ENCODE results near the gene ERN1. TPM values are rescaled to one million over a fixed set of nuclear protein-coding genes. Genes with fewer than 3 reads are reported as not detected.

Gene ERN1
- polyA plus RNA-seq, 1 donor (not counting 4 experiments of a cell fraction or from before 2014, with no cell fraction given): 7.1 TPM

- FAIRE-seq: no peak
- DNase-seq (ENCODE audit: low read depth, low spot score): peak; percentile 11
- no peak within 1 kb of the TSS for H3K27ac ChIP-seq (ENCODE audit: control insufficient read depth, insufficient read depth, low read length)
- peak within 1 kb of the TSS; percentile 79 for H2AFZ ChIP-seq (ENCODE audit: control insufficient read depth, low read length)
- no peaks in the 10 kb centered on the region for H4K20me1 ChIP-seq (ENCODE audit: control insufficient read depth, extremely low read depth, insufficient read depth, low read length)
- peaks cover 46% of the 10 kb centered on the region for H3K27me3 ChIP-seq (ENCODE audit: control insufficient read depth, extremely low read depth, insufficient read depth, low read length)
- peaks cover 4% of the 10 kb centered on the region for H3K4me1 ChIP-seq (ENCODE audit: control insufficient read depth, extremely low read depth, insufficient read depth, low read length)
- H3K4me2 ChIP-seq (ENCODE audit: control insufficient read depth, extremely low read depth, insufficient read depth, low read depth, low read length): peak within 1 kb of the TSS; percentile 74
- dilution Hi-C loops (cut with MboI; ENCODE audit: extremely low pct_ligation_motif_present, low sequenced_read_pairs): no loop called here
- H3K9ac ChIP-seq (ENCODE audit: control insufficient read depth, extremely low read depth, insufficient read depth, low read length): no peak within 1 kb of the TSS
- no peaks in the 10 kb centered on the region for H3K36me3 ChIP-seq (ENCODE audit: control insufficient read depth in 2 of 2, extremely low read depth in 1 of 2, insufficient read depth in 2 of 2, low read length in 2 of 2)
- no peaks in the 10 kb centered on the region for H3K79me2 ChIP-seq (ENCODE audit: control insufficient read depth, insufficient read depth, low read length)
- TF ChIP-seq EZH2 (IDR thresholded peaks at IDR 0.05; ENCODE audit: low read length) (no peak), CTCF (optimal IDR thresholded peaks at IDR 0.05 in 1 of 3, IDR thresholded peaks at IDR 0.05 in 1 of 3, conservative IDR thresholded peaks at IDR 0.05 in 1 of 3; ENCODE audit: extremely low read depth in 1 of 3, insufficient read depth in 2 of 3, low read length in 3 of 3) (no peak)
- no peaks in the 10 kb centered on the region for H3K9me1 ChIP-seq (ENCODE audit: control insufficient read depth, extremely low read depth, insufficient read depth, low read length)
- H3K9me3 ChIP-seq (ENCODE audit: control insufficient read depth, low read depth, low read length): no peaks in the 10 kb centered on the region
- peak within 1 kb of the TSS; percentile 40 to 68 (median 52) for H3K4me3 ChIP-seq (ENCODE audit: control insufficient read depth in 2 of 3, extremely low read depth in 1 of 3, insufficient read depth in 2 of 3, low read depth in 1 of 3, low read length in 3 of 3)
Measured at GRCh38 chr17:63998050-63998720, 131.8 kb downstream of the ERN1 start, which contains the start of gene PRR29. TSS of gene PRR29 (plus strand) at chr17:63998351. CDS start at chr17:63998365, 14 bp downstream.

GRCh38 chr17:63997341-63998048 lies 132.4 kb downstream of the ERN1 start:
- Histone ChIP-seq H3K79me2 (ENCODE audit: control insufficient read depth, insufficient read depth, low read length) (no peaks in the 10 kb centered on the region), H3K36me3 (ENCODE audit: control insufficient read depth in 2 of 2, extremely low read depth in 1 of 2, insufficient read depth in 2 of 2, low read length in 2 of 2) (no peaks in the 10 kb centered on the region), H3K4me3 (ENCODE audit: control insufficient read depth in 2 of 3, extremely low read depth in 1 of 3, insufficient read depth in 2 of 3, low read depth in 1 of 3, low read length in 3 of 3) (no peak overlapping the region), H2AFZ (ENCODE audit: control insufficient read depth, low read length) (no peak overlapping the region), H3K9ac (ENCODE audit: control insufficient read depth, extremely low read depth, insufficient read depth, low read length) (no peak overlapping the region), H3K9me3 (ENCODE audit: control insufficient read depth, low read depth, low read length) (no peaks in the 10 kb centered on the region), H3K27me3 (ENCODE audit: control insufficient read depth, extremely low read depth, insufficient read depth, low read length) (peaks cover 43% of the 10 kb centered on the region), H4K20me1 (ENCODE audit: control insufficient read depth, extremely low read depth, insufficient read depth, low read length) (no peaks in the 10 kb centered on the region), H3K27ac (ENCODE audit: control insufficient read depth, insufficient read depth, low read length) (no peak overlapping the region), H3K4me1 (ENCODE audit: control insufficient read depth, extremely low read depth, insufficient read depth, low read length) (peaks cover 4% of the 10 kb centered on the region), H3K9me1 (ENCODE audit: control insufficient read depth, extremely low read depth, insufficient read depth, low read length) (no peaks in the 10 kb centered on the region), H3K4me2 (ENCODE audit: control insufficient read depth, extremely low read depth, insufficient read depth, low read depth, low read length) (peak overlapping the region; percentile 74)
- DNase-seq (ENCODE audit: low read depth, low spot score) (no peak), FAIRE-seq (no peak)
- TF ChIP-seq CTCF (optimal IDR thresholded peaks at IDR 0.05 in 1 of 3, IDR thresholded peaks at IDR 0.05 in 1 of 3, conservative IDR thresholded peaks at IDR 0.05 in 1 of 3; ENCODE audit: extremely low read depth in 1 of 3, insufficient read depth in 2 of 3, low read length in 3 of 3) (no peak), EZH2 (IDR thresholded peaks at IDR 0.05; ENCODE audit: low read length) (no peak)
- dilution Hi-C loops (cut with MboI; ENCODE audit: extremely low pct_ligation_motif_present, low sequenced_read_pairs): no loop called here
